Activated naive CD4-positive, alpha-beta T cell treated with anti-CD3 and anti-CD28 coated beads, Interleukin-2, amount 10 ng/mL, durations not matched to agents 7 days and 5 days (primary cell): Measurements from ENCODE around the gene ELN.
A peak's percentile ranks its signal among the peaks of the same experiment; 100 is the strongest.

Experiments used
- CTCF ChIA-PET: fragments of 350-600 bp; sonication (Branson Sonifier 250); formaldehyde crosslinking; loops from one replicate; lab custom pipeline; 2021; ENCODE audit warnings: antibody characterized with exemption; lab: Charles Lee
- DNase-seq: peaks from one replicate; pipeline ENCODE4 v3.0.0-alpha.2; 2020
- H3K27ac Mint-ChIP-seq: one replicate; pipeline ENCODE4 v1.8.0; 2021; ENCODE audit warnings: mild to moderate bottlenecking, moderate library complexity, mixed read lengths
- H3K27me3 Mint-ChIP-seq: one replicate; pipeline ENCODE4 v1.8.0; 2021; ENCODE audit warnings: mild to moderate bottlenecking, mixed read lengths
- H3K36me3 Mint-ChIP-seq: one replicate; pipeline ENCODE4 v1.8.0; 2021; ENCODE audit warnings: mixed read lengths
- H3K4me1 Mint-ChIP-seq: one replicate; pipeline ENCODE4 v1.8.0; 2021; ENCODE audit warnings: mixed read lengths
- H3K4me3 Mint-ChIP-seq: one replicate; pipeline ENCODE4 v1.8.0; 2021; ENCODE audit warnings: mild to moderate bottlenecking, moderate library complexity, mixed read lengths
- H3K9me3 Mint-ChIP-seq: one replicate; pipeline ENCODE4 v1.8.0; 2021; ENCODE audit warnings: mixed read lengths

Gene ELN

GRCh38 chr7:73994023-73994422 is 34.0 kb upstream of the ELN start:
- Mint-ChIP-seq H3K9me3 (peaks cover 19% of the 10 kb centered on the region), H3K27me3 (peaks cover 26% of the 10 kb centered on the region), H3K4me3 (no peak overlapping the region), H3K4me1 (no peaks in the 10 kb centered on the region), H3K36me3 (peaks cover 1% of the 10 kb centered on the region), H3K27ac (no peak overlapping the region)
- CTCF ChIA-PET = no interaction called here
- no peak for DNase-seq

GRCh38 chr7:73994761-73995160 is 33.2 kb upstream of the ELN start:
- CTCF ChIA-PET = no interaction called here
- no peak overlapping the region for H3K27ac Mint-ChIP-seq
- H3K4me3 Mint-ChIP-seq = no peak overlapping the region

GRCh38 chr7:73995330-73995729 is 32.6 kb upstream of the ELN start:
- CTCF ChIA-PET = no interaction called here
- DNase-seq = no peak
- Mint-ChIP-seq H3K36me3 (peaks cover 1% of the 10 kb centered on the region), H3K27ac (no peak overlapping the region), H3K4me3 (no peak overlapping the region), H3K27me3 (peaks cover 26% of the 10 kb centered on the region), H3K9me3 (peaks cover 19% of the 10 kb centered on the region), H3K4me1 (no peaks in the 10 kb centered on the region)

More at GRCh38 chr7:73994761-73995160, 33.2 kb upstream of the ELN start:
- peaks cover 19% of the 10 kb centered on the region for H3K9me3 Mint-ChIP-seq
- peaks cover 26% of the 10 kb centered on the region for H3K27me3 Mint-ChIP-seq
- DNase-seq = no peak
- peaks cover 1% of the 10 kb centered on the region for H3K36me3 Mint-ChIP-seq
- H3K4me1 Mint-ChIP-seq = no peaks in the 10 kb centered on the region

DNA sequence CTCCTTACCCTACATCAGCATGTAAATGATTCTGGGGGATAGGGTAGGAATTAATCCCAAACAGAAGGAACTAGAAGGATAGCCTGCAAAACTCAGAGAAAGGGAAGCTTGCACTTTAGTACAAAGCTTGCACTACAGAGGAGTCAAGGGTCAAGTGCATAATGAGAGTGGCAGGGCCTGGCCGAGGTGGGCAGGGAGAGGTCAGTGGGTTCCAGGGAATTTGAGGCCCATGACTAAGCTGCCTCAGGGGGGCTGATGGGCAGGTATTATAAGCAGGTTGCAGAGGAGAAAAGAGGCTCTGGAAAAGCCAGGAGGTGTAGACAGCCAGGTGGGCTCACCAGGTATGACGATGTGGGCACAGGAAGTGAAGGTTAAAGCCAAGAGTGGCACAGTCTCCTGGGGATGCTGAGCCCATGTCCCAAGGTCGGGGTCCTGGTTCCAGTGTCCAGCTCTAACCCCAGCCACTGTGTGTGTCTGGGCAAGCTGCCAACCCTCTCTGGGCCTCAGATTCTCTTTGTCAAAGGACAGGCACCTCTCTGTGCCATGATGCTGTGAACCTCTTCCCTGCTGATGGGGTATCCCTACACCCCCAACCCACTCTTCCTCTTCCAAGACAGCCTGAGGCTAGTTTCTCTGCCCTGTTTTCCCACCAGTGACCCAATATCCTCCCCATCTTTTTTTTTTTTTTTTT is 32.0 kb upstream of the ELN start:
- H3K4me1 Mint-ChIP-seq = peaks cover under 1% of the 10 kb centered on the region
- H3K9me3 Mint-ChIP-seq = peaks cover 19% of the 10 kb centered on the region
- H3K27ac Mint-ChIP-seq = no peak overlapping the region

DNA sequence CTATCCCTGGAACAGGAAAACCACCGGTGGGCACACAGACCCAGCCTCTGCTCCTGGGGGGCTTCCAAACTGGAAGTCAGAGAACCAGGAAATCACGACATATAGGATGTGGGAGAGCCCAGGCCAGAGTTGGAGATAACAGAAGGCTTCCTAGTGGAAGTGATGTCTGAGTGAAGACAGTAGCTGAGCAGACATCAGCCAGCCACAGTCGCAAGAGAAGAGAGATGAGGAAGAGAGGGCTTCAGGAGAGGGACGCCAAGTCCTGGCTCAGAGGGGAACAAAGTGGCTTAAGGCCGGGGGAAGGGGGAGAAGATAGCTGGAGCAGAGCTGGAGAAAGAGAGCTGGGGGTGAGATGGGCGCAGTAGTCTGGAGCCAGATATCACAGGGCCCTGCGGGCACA is 30.9 kb upstream of the ELN start:
- peaks cover 6% of the 10 kb centered on the region for H3K4me1 Mint-ChIP-seq
- H3K9me3 Mint-ChIP-seq = peaks cover 19% of the 10 kb centered on the region
- H3K27ac Mint-ChIP-seq = no peak overlapping the region
- CTCF ChIA-PET = no interaction called here
- H3K36me3 Mint-ChIP-seq = peaks cover 1% of the 10 kb centered on the region
- no peak overlapping the region for H3K4me3 Mint-ChIP-seq
- peaks cover 37% of the 10 kb centered on the region for H3K27me3 Mint-ChIP-seq
- DNase-seq = no peak

More for the DNA sequence above, 32.0 kb upstream of the ELN start:
- H3K36me3 Mint-ChIP-seq = peaks cover 1% of the 10 kb centered on the region
- peaks cover 33% of the 10 kb centered on the region for H3K27me3 Mint-ChIP-seq
- no peak overlapping the region for H3K4me3 Mint-ChIP-seq
- CTCF ChIA-PET = no interaction called here
- no peak for DNase-seq

DNA sequence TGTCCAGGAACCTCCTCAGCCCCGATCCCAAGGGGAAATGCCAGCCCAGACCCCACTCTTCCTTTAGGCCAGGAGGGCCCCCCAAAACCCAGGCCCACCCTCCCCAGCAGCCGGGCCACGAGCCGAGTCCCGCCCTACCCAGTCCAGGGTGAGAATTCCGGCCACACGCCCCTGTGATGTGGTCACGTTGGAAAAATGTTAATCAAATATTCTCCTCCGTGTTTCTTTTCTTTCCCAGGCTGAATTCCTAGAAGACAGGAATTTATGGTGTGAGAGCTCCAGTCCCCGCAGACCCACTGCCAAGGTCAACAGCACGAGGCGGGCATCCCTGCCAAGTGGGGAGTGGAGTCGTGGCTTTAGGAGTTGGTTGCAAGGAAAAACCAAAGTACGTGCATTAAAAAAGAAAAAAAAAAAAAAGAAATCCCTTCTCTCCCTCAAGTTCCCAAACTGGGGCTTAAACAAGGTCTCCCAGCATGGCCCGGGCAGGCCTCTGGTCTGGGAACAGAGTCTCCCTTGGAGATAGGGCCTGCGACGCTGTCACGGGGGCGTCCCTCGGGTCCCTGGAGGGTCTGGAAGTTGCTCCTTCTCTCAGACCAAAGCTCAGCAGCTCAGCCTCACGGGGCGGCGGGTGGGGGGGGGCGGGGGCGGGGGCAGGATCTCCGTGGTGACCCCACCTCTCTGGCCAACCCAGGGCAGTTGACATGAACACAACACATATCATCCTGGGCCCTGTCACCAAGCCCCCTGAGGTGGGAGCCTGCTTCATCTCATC is 28.1 kb upstream of the ELN start:
- Mint-ChIP-seq H3K4me3 (no peak overlapping the region), H3K36me3 (peaks cover 1% of the 10 kb centered on the region), H3K27ac (no peak overlapping the region), H3K9me3 (peaks cover 10% of the 10 kb centered on the region), H3K27me3 (peaks cover 47% of the 10 kb centered on the region), H3K4me1 (peaks cover 18% of the 10 kb centered on the region)
- CTCF ChIA-PET = no interaction called here
- DNase-seq = no peak

DNA sequence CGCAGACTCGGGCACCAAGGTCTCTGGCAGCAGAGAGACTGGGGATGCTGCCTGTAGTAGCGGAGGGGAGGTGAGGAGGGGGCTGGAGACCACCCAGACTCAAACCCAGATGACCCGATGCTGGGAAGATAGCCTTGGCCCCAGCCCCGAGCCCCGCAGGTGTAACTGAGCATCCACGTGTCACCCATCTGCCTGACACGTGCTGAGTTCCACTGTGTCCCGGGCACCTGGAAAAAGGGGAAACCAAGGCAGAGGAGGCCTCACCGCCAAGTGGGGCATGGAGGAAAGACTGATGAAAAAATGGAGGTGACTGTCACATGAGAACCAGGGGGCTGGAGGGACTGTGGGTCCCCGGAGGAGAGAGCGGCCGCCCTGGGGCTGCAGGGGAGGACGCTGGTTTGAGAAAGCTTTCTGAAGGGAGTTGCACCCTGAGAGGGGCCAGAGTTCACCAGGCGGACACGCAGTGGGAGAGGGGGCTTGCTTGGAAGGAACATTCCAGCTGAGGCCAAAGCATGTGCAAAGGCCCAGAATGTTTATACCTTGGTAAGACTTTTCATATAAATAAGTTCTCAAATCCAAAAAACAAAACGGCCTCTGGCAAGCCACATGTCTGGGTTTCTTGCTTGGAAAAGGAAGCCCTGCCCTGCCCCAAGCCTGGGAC is 27.4 kb upstream of the ELN start:
- H3K27ac Mint-ChIP-seq = no peak overlapping the region
- peaks cover 18% of the 10 kb centered on the region for H3K4me1 Mint-ChIP-seq
- DNase-seq = no peak
- H3K4me3 Mint-ChIP-seq = no peak overlapping the region
- H3K27me3 Mint-ChIP-seq = peaks cover 49% of the 10 kb centered on the region
- no peaks in the 10 kb centered on the region for H3K36me3 Mint-ChIP-seq
- peaks cover 4% of the 10 kb centered on the region for H3K9me3 Mint-ChIP-seq
- CTCF ChIA-PET = no interaction called here

DNA sequence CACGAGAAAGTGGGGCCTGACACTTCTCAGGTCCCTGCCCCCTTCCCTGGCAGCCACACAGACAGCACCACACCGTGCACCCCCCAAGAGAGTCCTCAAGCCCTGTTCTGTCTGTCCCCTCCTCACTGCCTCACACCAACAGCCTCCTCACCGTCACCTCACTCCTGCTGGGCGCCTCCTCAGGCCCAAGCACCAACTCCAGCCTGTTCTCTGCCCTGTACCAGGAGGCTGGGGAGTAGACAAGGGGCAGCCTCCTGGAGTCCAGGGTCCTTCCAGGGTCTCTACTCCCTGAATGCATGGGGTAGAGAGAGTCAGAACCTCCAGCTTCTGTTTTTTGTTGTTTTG is 26.9 kb upstream of the ELN start:
- no peak overlapping the region for H3K27ac Mint-ChIP-seq
- peaks cover 48% of the 10 kb centered on the region for H3K27me3 Mint-ChIP-seq
- no peaks in the 10 kb centered on the region for H3K9me3 Mint-ChIP-seq
- peaks cover 18% of the 10 kb centered on the region for H3K4me1 Mint-ChIP-seq
- DNase-seq = no peak
- no peak overlapping the region for H3K4me3 Mint-ChIP-seq
- CTCF ChIA-PET = no interaction called here
- H3K36me3 Mint-ChIP-seq = no peaks in the 10 kb centered on the region

- Mint-ChIP-seq H3K4me3 (no peak overlapping the region), H3K9me3 (no peaks in the 10 kb centered on the region), H3K27me3 (peaks cover 48% of the 10 kb centered on the region), H3K27ac (peak overlapping the region; percentile 69), H3K36me3 (no peaks in the 10 kb centered on the region), H3K4me1 (peaks cover 18% of the 10 kb centered on the region)
- DNase-seq = peak; percentile 40
- CTCF ChIA-PET = no interaction called here
Observed at GRCh38 chr7:74002474-74003017, 25.4 kb upstream of the ELN start.

DNA sequence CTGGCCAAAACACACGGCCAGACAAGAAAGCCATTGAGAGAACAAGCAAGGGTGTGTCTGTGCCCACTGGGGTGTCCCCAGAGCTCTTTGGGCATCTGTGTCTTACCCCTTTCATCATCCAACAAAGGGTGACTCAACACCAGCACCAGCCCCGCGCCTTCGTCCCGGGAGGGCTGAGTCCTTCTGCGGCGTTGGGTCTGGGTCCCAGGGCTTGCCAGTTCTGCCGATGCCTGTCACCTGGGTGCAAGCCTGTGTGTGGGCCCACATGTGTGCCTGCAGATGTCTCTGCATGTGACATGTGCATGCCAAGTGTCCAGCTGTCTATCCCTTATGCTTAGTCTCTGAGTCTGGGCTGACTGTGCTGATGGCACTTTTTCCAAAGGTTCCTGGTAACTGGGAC is 24.4 kb upstream of the ELN start:
- H3K4me3 Mint-ChIP-seq = no peak overlapping the region
- CTCF ChIA-PET = no interaction called here
- DNase-seq = no peak
- no peak overlapping the region for H3K27ac Mint-ChIP-seq
- peaks cover 18% of the 10 kb centered on the region for H3K4me1 Mint-ChIP-seq
- no peaks in the 10 kb centered on the region for H3K36me3 Mint-ChIP-seq
- H3K27me3 Mint-ChIP-seq = peaks cover 46% of the 10 kb centered on the region
- H3K9me3 Mint-ChIP-seq = no peaks in the 10 kb centered on the region

GRCh38 chr7:74006032-74006431 is 21.9 kb upstream of the ELN start:
- Mint-ChIP-seq H3K4me3 (no peak overlapping the region), H3K4me1 (peaks cover 16% of the 10 kb centered on the region), H3K36me3 (no peaks in the 10 kb centered on the region), H3K27me3 (peaks cover 37% of the 10 kb centered on the region), H3K9me3 (no peaks in the 10 kb centered on the region), H3K27ac (no peak overlapping the region)
- DNase-seq = no peak
- CTCF ChIA-PET = interaction anchor here (1.3 kb wide), 1 partner anchor 21 kb away, joined by 3 read pairs; no protein-coding TSS in a partner anchor

DNA sequence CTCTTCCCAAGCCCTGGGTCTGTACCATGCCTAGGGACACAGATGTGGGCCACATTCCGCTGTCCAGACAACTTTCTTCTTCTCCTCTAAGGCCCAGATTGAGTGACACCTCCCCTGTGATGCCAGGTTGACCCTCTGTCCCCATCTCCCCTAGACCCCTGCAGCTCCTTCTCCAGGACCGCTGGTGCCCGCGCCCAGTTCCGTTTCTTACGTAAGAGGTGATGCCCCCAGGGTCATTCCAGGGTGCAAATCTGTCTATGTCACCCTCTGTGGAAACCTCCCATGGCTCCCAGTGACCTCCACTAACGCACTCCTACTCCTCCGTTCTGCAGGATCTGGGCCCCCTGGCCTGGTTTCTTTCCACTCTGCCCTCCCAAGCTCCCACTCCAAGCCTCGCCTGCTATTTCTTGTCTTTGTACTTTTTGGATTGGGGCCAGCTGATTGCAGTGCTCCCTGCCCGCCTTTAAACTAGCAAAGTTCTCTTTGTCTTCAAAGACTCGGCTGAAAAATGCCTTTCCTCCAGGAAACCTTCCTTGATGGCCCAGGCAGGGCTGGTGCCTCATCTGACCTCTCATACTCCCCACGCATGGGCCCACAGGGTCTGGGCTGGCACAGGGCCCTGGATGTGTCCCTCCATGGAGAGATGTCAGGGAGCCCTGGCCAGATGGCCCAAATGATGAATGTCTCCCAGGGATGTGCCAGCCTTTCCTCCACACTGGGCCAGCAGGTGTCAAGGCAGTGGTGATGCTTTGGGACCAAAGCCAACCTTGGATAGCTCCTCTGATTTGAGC is 21.3 kb upstream of the ELN start:
- Mint-ChIP-seq H3K36me3 (no peaks in the 10 kb centered on the region), H3K4me1 (peaks cover 16% of the 10 kb centered on the region), H3K27ac (no peak overlapping the region), H3K4me3 (no peak overlapping the region), H3K9me3 (no peaks in the 10 kb centered on the region), H3K27me3 (peaks cover 33% of the 10 kb centered on the region)
- CTCF ChIA-PET = interaction anchor here (0.9 to 1.3 kb wide), 2 partner anchors 20 kb away, joined by 3 read pairs; no protein-coding TSS in a partner anchor
- DNase-seq = no peak

DNA sequence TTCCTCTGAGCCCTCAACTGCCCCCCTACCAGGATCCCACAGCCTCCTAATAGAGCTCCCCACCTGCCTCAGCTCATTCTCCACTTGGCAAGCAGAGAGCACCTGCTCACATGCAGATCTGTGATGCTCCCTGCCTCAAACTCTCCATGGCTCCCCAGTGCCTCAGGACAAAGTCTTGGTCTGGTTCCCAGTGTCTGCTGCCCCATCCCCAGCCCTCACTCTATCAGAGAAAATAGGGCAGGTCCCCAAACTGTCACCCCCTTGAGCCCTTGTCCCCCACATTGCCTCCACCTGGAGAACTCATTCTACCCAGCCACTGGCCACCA is 20.8 kb upstream of the ELN start:
- no peaks in the 10 kb centered on the region for H3K36me3 Mint-ChIP-seq
- no peak for DNase-seq
- no peak overlapping the region for H3K27ac Mint-ChIP-seq
- CTCF ChIA-PET = interaction anchor here (0.9 kb wide), 1 partner anchor 20 kb away, joined by 3 read pairs; no protein-coding TSS in a partner anchor
- H3K9me3 Mint-ChIP-seq = no peaks in the 10 kb centered on the region
- H3K4me3 Mint-ChIP-seq = no peak overlapping the region
- H3K27me3 Mint-ChIP-seq = peaks cover 33% of the 10 kb centered on the region
- H3K4me1 Mint-ChIP-seq = peaks cover 10% of the 10 kb centered on the region

DNA sequence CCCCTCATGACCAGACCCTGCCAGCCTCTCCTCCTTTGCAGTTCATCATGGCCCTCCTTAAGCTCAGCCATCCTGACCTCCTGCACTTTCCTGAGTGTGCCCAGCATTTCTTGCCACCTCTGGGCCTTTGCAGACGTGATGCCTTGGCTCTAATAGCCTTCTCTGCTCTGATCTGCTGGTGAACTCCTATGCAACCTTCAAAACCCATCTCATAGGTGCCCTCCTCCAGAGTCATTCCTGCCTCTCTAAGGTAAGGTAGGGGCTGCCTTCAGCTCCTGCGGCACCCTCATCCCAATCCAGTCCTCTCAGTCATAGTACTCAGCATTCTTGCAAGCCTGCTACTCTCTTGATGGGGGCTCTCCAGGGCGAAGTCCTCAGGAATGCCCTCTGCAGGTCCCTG is 19.3 kb upstream of the ELN start:
- Mint-ChIP-seq H3K9me3 (no peaks in the 10 kb centered on the region), H3K27ac (no peak overlapping the region), H3K4me1 (peaks cover 2% of the 10 kb centered on the region), H3K4me3 (no peak overlapping the region), H3K36me3 (no peaks in the 10 kb centered on the region), H3K27me3 (peaks cover 23% of the 10 kb centered on the region)
- no peak for DNase-seq
- CTCF ChIA-PET = no interaction called here
